SK-N-MC (cell line): ENCODE data around the gene CKAP2L.

Experiments used
- EZH2 ChIP-seq: fragments of 200-600 bp; sonication (generic); IDR thresholded peaks from one replicate; pipeline ENCODE4 v1.6.1; 2017; ENCODE audit warnings: antibody characterized with exemption
- FOXP2 ChIP-seq: optimal IDR thresholded peaks from 2 replicates; pipeline ENCODE3; 2011; ENCODE audit warnings: mild to moderate bottlenecking, moderate library complexity; ENCODE audit not compliant: insufficient read depth; ENCODE audit errors: extremely low read length, control extremely low read depth
- POLR2AphosphoS5 ChIP-seq: IDR thresholded peaks from 2 replicates; pipeline ENCODE4 v1.6.1; 2012; ENCODE audit warnings: mild to moderate bottlenecking, low read depth, low read length, borderline replicate concordance

DNA sequence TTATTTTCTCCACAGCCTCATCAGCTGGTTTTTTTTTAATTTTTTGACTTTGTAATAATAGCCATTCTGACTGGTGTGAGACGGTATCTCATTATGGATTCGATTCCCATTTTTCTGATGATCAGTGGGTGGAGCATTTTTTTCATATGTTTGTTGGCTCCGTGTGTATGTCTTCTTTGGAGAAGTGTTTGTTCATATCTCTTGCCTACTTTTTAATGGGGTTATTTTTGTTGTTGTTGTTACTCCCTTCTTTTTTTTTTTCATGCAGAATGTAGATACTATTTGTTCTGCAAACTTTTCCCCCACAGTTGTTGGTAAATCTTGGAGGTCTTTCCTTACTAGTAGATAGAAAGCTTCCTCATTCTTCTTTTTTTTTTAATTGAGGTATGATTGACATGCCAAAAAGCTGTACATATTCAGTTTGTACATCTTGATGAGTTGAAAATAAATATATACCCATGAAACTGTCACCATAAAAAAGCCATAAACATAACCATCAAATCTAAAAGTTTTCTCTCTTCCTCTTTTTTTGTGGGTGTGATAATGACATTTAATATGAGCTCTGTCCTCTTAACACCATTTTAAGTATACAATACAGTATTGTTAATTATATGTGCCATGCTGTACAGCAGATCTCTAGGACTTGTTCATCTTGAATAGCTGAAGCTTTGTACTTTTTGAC is 65.4 kb downstream of the CKAP2L start:
- TF ChIP-seq FOXP2 = no peak
- no peak for TF ChIP-seq EZH2
- no peak for TF ChIP-seq POLR2AphosphoS5
